SH-SY5Y (cell line): ENCODE data around the gene SGCE.

Source experiments
- GATA2 ChIP-seq: IDR thresholded peaks from 2 replicates; pipeline ENCODE4 v1.6.1; 2011; ENCODE audit warnings: mild to moderate bottlenecking, low read depth, low read length
- GATA3 ChIP-seq: IDR thresholded peaks from 2 replicates; pipeline ENCODE4 v1.6.1; 2011; ENCODE audit warnings: low read depth, mild to moderate bottlenecking, low read length, moderate library complexity

- TF ChIP-seq GATA2 (no peak), GATA3 (no peak)
Observed at GRCh38 chr7:94683066-94683465, 27.1 kb upstream of the SGCE start.
